Measurements from ENCODE around the gene MAP3K2. TPM values are rescaled to one million over a fixed set of nuclear protein-coding genes. Genes with fewer than 3 reads are reported as not detected.

MAP3K2 gene
- total and polyA plus RNA-seq, 2 experiments from 2014 or later: 36.7 to 41.0 TPM

- no peak overlapping the region for H3K27ac ChIP-seq
- H3K4me1 ChIP-seq (ENCODE audit: insufficient read depth): no peaks in the 10 kb centered on the region
- no peak overlapping the region for H3K4me3 ChIP-seq
- H3F3A ChIP-seq (ENCODE audit: insufficient read depth): no peaks in the 10 kb centered on the region
- WGBS, 2 experiments (ENCODE audit: low coverage in 1 of 2, low lambda C conversion rate in 2 of 2, missing lambda C conversion rate in 2 of 2): 66 to 67% methylated on average over 7 of the region's 7 CpGs
- H2AFZ ChIP-seq: no peak overlapping the region
- H3K4me2 ChIP-seq (ENCODE audit: unreplicated experiment): no peak overlapping the region
- DNase-seq: no peak
- in situ Hi-C loops (cut with MboI): no loop called here
- H3K79me2 ChIP-seq (ENCODE audit: insufficient read depth): no peaks in the 10 kb centered on the region
- H3K36me3 ChIP-seq (ENCODE audit: low read depth): no peaks in the 10 kb centered on the region
- H3K9me2 ChIP-seq (ENCODE audit: insufficient read depth): no peaks in the 10 kb centered on the region
- H3K9me3 ChIP-seq (ENCODE audit: low read depth): no peaks in the 10 kb centered on the region
- no peak for TF ChIP-seq EZH2phosphoT487 (IDR thresholded peaks at IDR 0.05; ENCODE audit: insufficient read depth, low read depth)
- no peak for TF ChIP-seq EZH2 (IDR thresholded peaks at IDR 0.05; ENCODE audit: insufficient read depth, poor library complexity, severe bottlenecking)
- H3K9ac ChIP-seq: no peak overlapping the region
- H3K27me3 ChIP-seq (replicated peaks; ENCODE audit: insufficient read depth): no peaks in the 10 kb centered on the region
- no peaks in the 10 kb centered on the region for H4K20me1 ChIP-seq (ENCODE audit: insufficient read depth)
Observed at GRCh38 chr2:127429844-127430425, 42.2 kb upstream of the MAP3K2 start.

- Histone ChIP-seq H3K9ac (no peak overlapping the region), H3K4me2 (ENCODE audit: unreplicated experiment) (no peak overlapping the region), H3K4me3 (no peak overlapping the region), H3K79me2 (ENCODE audit: insufficient read depth) (no peaks in the 10 kb centered on the region), H3K4me1 (ENCODE audit: insufficient read depth) (no peaks in the 10 kb centered on the region), H2AFZ (no peak overlapping the region), H3F3A (ENCODE audit: insufficient read depth) (no peaks in the 10 kb centered on the region), H3K36me3 (ENCODE audit: low read depth) (no peaks in the 10 kb centered on the region), H4K20me1 (ENCODE audit: insufficient read depth) (no peaks in the 10 kb centered on the region), H3K9me2 (ENCODE audit: insufficient read depth) (no peaks in the 10 kb centered on the region), H3K27me3 (replicated peaks; ENCODE audit: insufficient read depth) (no peaks in the 10 kb centered on the region), H3K27ac (no peak overlapping the region), H3K9me3 (ENCODE audit: low read depth) (no peaks in the 10 kb centered on the region)
- no peak for TF ChIP-seq EZH2phosphoT487 (IDR thresholded peaks at IDR 0.05; ENCODE audit: insufficient read depth, low read depth)
- TF ChIP-seq EZH2 (IDR thresholded peaks at IDR 0.05; ENCODE audit: insufficient read depth, poor library complexity, severe bottlenecking): no peak
- in situ Hi-C loops (cut with MboI): no loop called here
- WGBS, 2 experiments (ENCODE audit: low coverage in 1 of 2, low lambda C conversion rate in 2 of 2, missing lambda C conversion rate in 2 of 2): 95 to 97% methylated on average over 4 of the region's 4 CpGs
- no peak for DNase-seq
Observed at GRCh38 chr2:127429291-127429690, 41.5 kb upstream of the MAP3K2 start.

- 61 to 72% methylated on average over 5 to 6 of the region's 6 CpGs for WGBS, 2 experiments (ENCODE audit: low coverage in 1 of 2, low lambda C conversion rate in 2 of 2, missing lambda C conversion rate in 2 of 2)
- Histone ChIP-seq H3F3A (ENCODE audit: insufficient read depth) (no peaks in the 10 kb centered on the region), H3K9me2 (ENCODE audit: insufficient read depth) (no peaks in the 10 kb centered on the region), H3K36me3 (ENCODE audit: low read depth) (no peaks in the 10 kb centered on the region), H3K79me2 (ENCODE audit: insufficient read depth) (no peaks in the 10 kb centered on the region), H3K27ac (no peak overlapping the region), H3K27me3 (replicated peaks; ENCODE audit: insufficient read depth) (no peaks in the 10 kb centered on the region), H4K20me1 (ENCODE audit: insufficient read depth) (no peaks in the 10 kb centered on the region), H3K9me3 (ENCODE audit: low read depth) (no peaks in the 10 kb centered on the region), H3K9ac (no peak overlapping the region), H2AFZ (no peak overlapping the region), H3K4me1 (ENCODE audit: insufficient read depth) (no peaks in the 10 kb centered on the region), H3K4me3 (no peak overlapping the region), H3K4me2 (ENCODE audit: unreplicated experiment) (no peak overlapping the region)
- in situ Hi-C loops (cut with MboI): no loop called here
- TF ChIP-seq EZH2 (IDR thresholded peaks at IDR 0.05; ENCODE audit: insufficient read depth, poor library complexity, severe bottlenecking) (no peak), EZH2phosphoT487 (IDR thresholded peaks at IDR 0.05; ENCODE audit: insufficient read depth, low read depth) (no peak)
- no peak for DNase-seq
Observed at GRCh38 chr2:127428815-127429109, 41.0 kb upstream of the MAP3K2 start.

- Histone ChIP-seq H3K27ac (no peak overlapping the region), H2AFZ (no peak overlapping the region), H3K4me3 (no peak overlapping the region), H4K20me1 (ENCODE audit: insufficient read depth) (no peaks in the 10 kb centered on the region), H3K9me3 (ENCODE audit: low read depth) (no peaks in the 10 kb centered on the region), H3F3A (ENCODE audit: insufficient read depth) (no peaks in the 10 kb centered on the region), H3K27me3 (replicated peaks; ENCODE audit: insufficient read depth) (no peaks in the 10 kb centered on the region), H3K79me2 (ENCODE audit: insufficient read depth) (no peaks in the 10 kb centered on the region), H3K9ac (no peak overlapping the region), H3K9me2 (ENCODE audit: insufficient read depth) (no peaks in the 10 kb centered on the region), H3K36me3 (ENCODE audit: low read depth) (no peaks in the 10 kb centered on the region), H3K4me2 (ENCODE audit: unreplicated experiment) (no peak overlapping the region), H3K4me1 (ENCODE audit: insufficient read depth) (no peaks in the 10 kb centered on the region)
- no peak for DNase-seq
- in situ Hi-C loops (cut with MboI): no loop called here
- 90 to 91% methylated on average over 35 to 36 of the region's 36 CpGs for WGBS, 2 experiments (ENCODE audit: low coverage in 1 of 2, low lambda C conversion rate in 2 of 2, missing lambda C conversion rate in 2 of 2)
- TF ChIP-seq EZH2 (IDR thresholded peaks at IDR 0.05; ENCODE audit: insufficient read depth, poor library complexity, severe bottlenecking) (no peak), EZH2phosphoT487 (IDR thresholded peaks at IDR 0.05; ENCODE audit: insufficient read depth, low read depth) (no peak)
Observed at GRCh38 chr2:127428057-127428814, 40.5 kb upstream of the MAP3K2 start.

Data from GM23248 (cell line).